SU-DHL-6 (cell line): Measurements from ENCODE around the gene PLD1.

Experiments
- H2AFZ ChIP-seq: fragments of 200-600 bp; sonication (generic); 2 replicates; pipeline ENCODE4 v1.6.1; 2014; ENCODE audit warnings: low read depth, mild to moderate bottlenecking, moderate library complexity, mixed read lengths, antibody characterized with exemption, low read length; ENCODE audit not compliant: severe bottlenecking
- H3F3A ChIP-seq: fragments of 200-600 bp; shearing (Covaris generic); 2 replicates; pipeline ENCODE4 v1.6.0; 2016; ENCODE audit warnings: antibody characterized with exemption, mild to moderate bottlenecking; ENCODE audit not compliant: insufficient read depth
- H3K27ac ChIP-seq: fragments of 200-600 bp; sonication (generic); 2 replicates; pipeline ENCODE4 v1.5.1; 2016; ENCODE audit warnings: low read depth, mild to moderate bottlenecking, low read length, moderate library complexity, mixed read lengths
- H3K27me3 ChIP-seq: fragments of 200-600 bp; sonication (generic), shearing (Covaris generic); 2 replicates; pipeline ENCODE4 v1.6.0; 2014; ENCODE audit warnings: mild to moderate bottlenecking, low read length
- H3K36me3 ChIP-seq: fragments of 200-600 bp; sonication (generic); 2 replicates; pipeline ENCODE4 v1.6.1; 2014; ENCODE audit warnings: mild to moderate bottlenecking, low read length, mixed read lengths
- H3K4me2 ChIP-seq: fragments of 300-600, 200-600 bp; shearing (Covaris generic), sonication (generic); 2 replicates; pipeline ENCODE4 v1.6.0; 2014; ENCODE audit warnings: low read length, low read depth, mild to moderate bottlenecking; ENCODE audit not compliant: poor library complexity, severe bottlenecking
- H3K4me3 ChIP-seq: fragments of 200-600 bp; sonication (generic); 2 replicates; pipeline ENCODE4 v1.5.1; 2014; ENCODE audit warnings: antibody characterized with exemption, low read length, mild to moderate bottlenecking, mixed read lengths; ENCODE audit not compliant: insufficient read depth, poor library complexity, severe bottlenecking
- H3K79me2 ChIP-seq: fragments of 200-600 bp; sonication (generic); 2 replicates; pipeline ENCODE4 v1.6.1; 2014; ENCODE audit warnings: mild to moderate bottlenecking, low read length, moderate library complexity; ENCODE audit not compliant: insufficient read depth
- H3K9ac ChIP-seq: fragments of 200-600 bp; sonication (generic); 2 replicates; pipeline ENCODE4 v1.7.0; 2014; ENCODE audit warnings: mild to moderate bottlenecking, low read length
- H3K9me2 ChIP-seq: fragments of 200-600 bp; sonication (generic); replicated peaks from 2 replicates; pipeline ENCODE4 v1.6.1; 2014; ENCODE audit warnings: low read length; ENCODE audit not compliant: insufficient read depth
- H3K9me3 ChIP-seq: fragments of 200-600 bp; sonication (generic); 2 replicates; pipeline ENCODE4 v1.6.1; 2014; ENCODE audit warnings: low read length, mixed read lengths; ENCODE audit not compliant: insufficient read depth
- H4K20me1 ChIP-seq: fragments of 200-600 bp; sonication (generic); 2 replicates; pipeline ENCODE4 v1.6.1; 2014; ENCODE audit warnings: low read depth, mild to moderate bottlenecking, antibody characterized with exemption, low read length, moderate library complexity, mixed read lengths
- EZH2phosphoT487 ChIP-seq: fragments of 200-600 bp; sonication (generic), shearing (Covaris generic); conservative IDR thresholded peaks from 2 replicates; pipeline ENCODE4 v1.6.1; 2018; ENCODE audit warnings: mild to moderate bottlenecking, antibody characterized with exemption, low read length, moderate library complexity, mixed read lengths
- TF ChIP-seq, protein P1 (sequence below): fragments of 200-600 bp; sonication (generic); IDR thresholded peaks from one replicate; pipeline ENCODE4 v1.5.1; 2017; ENCODE audit warnings: antibody characterized with exemption, mild to moderate bottlenecking, low read length, moderate library complexity; ENCODE audit not compliant: insufficient read depth, poor library complexity, severe bottlenecking

The PLD1 gene

DNA sequence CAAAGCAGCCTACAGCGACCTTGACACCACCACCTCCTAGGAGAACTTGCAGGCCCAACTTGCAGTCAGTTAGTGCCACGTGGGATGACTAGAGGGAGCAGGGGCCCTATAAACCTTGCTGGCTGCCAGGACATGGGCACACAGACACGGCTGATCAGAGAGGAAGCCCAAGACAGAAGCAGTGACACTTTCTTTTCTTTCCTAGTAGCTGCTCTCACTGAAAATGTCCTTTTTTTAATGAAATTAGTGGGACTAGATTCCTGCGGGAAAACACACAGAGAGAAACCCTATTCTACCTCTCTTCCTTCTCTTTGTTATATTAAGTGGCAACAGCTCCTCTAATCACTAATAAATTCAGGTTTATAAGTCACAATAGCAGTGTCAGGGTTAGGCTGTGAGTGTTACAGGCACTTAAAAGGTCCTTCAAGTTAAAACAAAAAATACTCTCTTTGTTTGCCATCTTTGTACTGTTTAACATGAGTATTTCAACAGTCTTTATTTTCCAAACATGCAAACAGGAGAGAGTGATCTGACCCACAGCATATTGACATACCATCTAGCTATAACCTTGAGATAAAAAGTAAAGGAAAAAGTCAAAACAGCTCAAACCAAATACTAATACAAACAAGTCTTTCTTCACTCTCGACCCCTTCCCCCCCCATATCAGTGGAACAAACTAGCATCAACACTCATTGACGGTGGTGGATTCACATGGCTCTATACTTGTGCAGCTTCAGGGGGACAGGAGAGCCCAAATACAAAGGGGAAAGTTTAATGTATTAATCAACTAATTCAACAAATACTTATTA lies 30.7 kb upstream of the PLD1 start:
- no peaks in the 10 kb centered on the region for H3F3A ChIP-seq
- no peak overlapping the region for H3K9ac ChIP-seq
- no peaks in the 10 kb centered on the region for H3K79me2 ChIP-seq
- TF ChIP-seq, protein P1, sequence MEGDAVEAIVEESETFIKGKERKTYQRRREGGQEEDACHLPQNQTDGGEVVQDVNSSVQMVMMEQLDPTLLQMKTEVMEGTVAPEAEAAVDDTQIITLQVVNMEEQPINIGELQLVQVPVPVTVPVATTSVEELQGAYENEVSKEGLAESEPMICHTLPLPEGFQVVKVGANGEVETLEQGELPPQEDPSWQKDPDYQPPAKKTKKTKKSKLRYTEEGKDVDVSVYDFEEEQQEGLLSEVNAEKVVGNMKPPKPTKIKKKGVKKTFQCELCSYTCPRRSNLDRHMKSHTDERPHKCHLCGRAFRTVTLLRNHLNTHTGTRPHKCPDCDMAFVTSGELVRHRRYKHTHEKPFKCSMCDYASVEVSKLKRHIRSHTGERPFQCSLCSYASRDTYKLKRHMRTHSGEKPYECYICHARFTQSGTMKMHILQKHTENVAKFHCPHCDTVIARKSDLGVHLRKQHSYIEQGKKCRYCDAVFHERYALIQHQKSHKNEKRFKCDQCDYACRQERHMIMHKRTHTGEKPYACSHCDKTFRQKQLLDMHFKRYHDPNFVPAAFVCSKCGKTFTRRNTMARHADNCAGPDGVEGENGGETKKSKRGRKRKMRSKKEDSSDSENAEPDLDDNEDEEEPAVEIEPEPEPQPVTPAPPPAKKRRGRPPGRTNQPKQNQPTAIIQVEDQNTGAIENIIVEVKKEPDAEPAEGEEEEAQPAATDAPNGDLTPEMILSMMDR: no peak
- no peak for TF ChIP-seq EZH2phosphoT487
- H3K27me3 ChIP-seq: no peaks in the 10 kb centered on the region
- no peaks in the 10 kb centered on the region for H4K20me1 ChIP-seq
- H3K36me3 ChIP-seq: no peaks in the 10 kb centered on the region
- no peaks in the 10 kb centered on the region for H3K9me2 ChIP-seq
- H2AFZ ChIP-seq: no peak overlapping the region
- no peak overlapping the region for H3K4me3 ChIP-seq
- no peak overlapping the region for H3K27ac ChIP-seq
- H3K9me3 ChIP-seq: no peaks in the 10 kb centered on the region
- no peak overlapping the region for H3K4me2 ChIP-seq

DNA sequence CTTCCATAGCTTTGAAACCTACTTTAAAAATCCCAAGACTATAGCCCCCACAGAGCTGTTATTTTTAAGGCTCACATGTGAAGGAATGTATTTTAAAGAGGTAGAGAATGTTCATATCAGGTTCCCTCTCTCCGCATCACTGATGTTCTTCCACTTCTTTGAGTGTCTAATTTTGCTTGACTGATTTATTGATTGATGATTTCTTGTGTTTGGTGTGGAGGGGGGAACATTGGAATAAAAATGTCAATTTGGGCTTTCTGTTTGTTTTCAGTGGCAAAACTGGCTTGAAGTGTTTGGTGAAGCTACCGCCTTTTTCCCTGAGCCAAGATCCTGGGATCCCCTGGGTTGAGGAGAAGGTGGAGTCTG lies 30.1 kb upstream of the PLD1 start:
- Histone ChIP-seq H3F3A (no peaks in the 10 kb centered on the region), H3K79me2 (no peaks in the 10 kb centered on the region), H3K36me3 (no peaks in the 10 kb centered on the region), H4K20me1 (no peaks in the 10 kb centered on the region), H3K9me2 (no peaks in the 10 kb centered on the region), H2AFZ (no peak overlapping the region), H3K9ac (no peak overlapping the region), H3K4me2 (no peak overlapping the region), H3K4me3 (no peak overlapping the region), H3K27ac (no peak overlapping the region), H3K9me3 (no peaks in the 10 kb centered on the region), H3K27me3 (no peaks in the 10 kb centered on the region)
- TF ChIP-seq EZH2phosphoT487: no peak
- TF ChIP-seq, protein P1: no peak

DNA sequence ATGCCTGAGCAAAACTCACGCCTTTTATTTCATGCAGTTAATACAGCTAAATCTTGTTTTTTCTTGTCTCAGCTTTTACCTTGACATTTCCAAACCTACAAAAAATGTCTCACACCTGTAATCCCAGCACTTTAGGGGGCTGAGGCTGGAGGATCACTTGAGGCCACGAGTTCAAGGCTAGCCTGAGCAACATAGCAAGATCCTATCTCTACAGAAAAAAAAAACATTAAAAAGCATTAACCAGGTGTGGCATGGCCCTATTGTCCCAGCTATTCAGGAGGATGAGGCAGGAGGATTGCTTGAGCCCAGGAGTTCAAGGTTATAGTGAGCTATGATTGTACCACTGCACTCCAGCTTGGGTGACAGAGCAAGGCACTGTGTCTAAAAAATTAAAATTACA lies 29.0 kb upstream of the PLD1 start:
- Histone ChIP-seq H2AFZ (no peak overlapping the region), H3K9me2 (no peaks in the 10 kb centered on the region), H3K79me2 (no peaks in the 10 kb centered on the region), H3K4me3 (no peak overlapping the region), H3K36me3 (no peaks in the 10 kb centered on the region), H3K4me2 (no peak overlapping the region), H3K9me3 (no peaks in the 10 kb centered on the region), H3F3A (no peaks in the 10 kb centered on the region), H3K27me3 (no peaks in the 10 kb centered on the region), H3K9ac (no peak overlapping the region), H3K27ac (no peak overlapping the region), H4K20me1 (no peaks in the 10 kb centered on the region)
- TF ChIP-seq, protein P1: no peak
